ENCODE measurements around the gene TUBB4B.
"Not testable (repeated sequence)": the region's sequence is repeated elsewhere in the genome, so short reads cannot be mapped to it uniquely, and the experiment has no call there.

GRCh38 chr9:137243266-137243625 lies 2.2 kb downstream of the TUBB4B start:
- not testable (repeated sequence) for TF ChIP-seq POLR2A, CTCF (IDR thresholded peaks at IDR 0.05)
